MM.1S (cell line): ENCODE data around the gene ELMOD1.

ENCODE experiments used
- CTCF ChIP-seq: fragments of 300-600 bp; sonication (generic); IDR thresholded peaks from 2 replicates; pipeline ENCODE4 v1.5.1; 2016; ENCODE audit warnings: antibody characterized with exemption, low read length, mixed read lengths
- EZH2 ChIP-seq: fragments of 300-600 bp; sonication (generic); optimal IDR thresholded peaks from 2 replicates; pipeline ENCODE3; 2017; ENCODE audit warnings: low read depth, mild to moderate bottlenecking, antibody characterized with exemption, low read length, mixed read lengths

- no peak for TF ChIP-seq CTCF
- no peak for TF ChIP-seq EZH2
Observed at GRCh38 chr11:107651672-107652071, 60.7 kb downstream of the ELMOD1 start.
